Osteoblast (primary cell): ENCODE results near the gene GTF2IRD1. TPM values are rescaled to one million over a fixed set of nuclear protein-coding genes. Genes with fewer than 3 reads are reported as not detected.

ENCODE experiments used
- DNase-seq: peaks from one replicate; pipeline ENCODE4 v3.0.0; 2011; ENCODE audit warnings: low spot score, mixed read lengths; ENCODE audit not compliant: insufficient read length; ENCODE audit errors: missing footprints
- H2AFZ ChIP-seq: 2 replicates; pipeline ENCODE4 v1.6.0; 2011; ENCODE audit warnings: mild to moderate bottlenecking, low read length
- H3K27ac ChIP-seq: 2 replicates; pipeline ENCODE4 v1.5.1; 2011; ENCODE audit warnings: mild to moderate bottlenecking, low read depth, low read length, moderate library complexity
- H3K27me3 ChIP-seq: 2 replicates; pipeline ENCODE4 v1.6.0; 2012; ENCODE audit warnings: mild to moderate bottlenecking, control low read depth, inconsistent platforms, low read length, moderate library complexity; ENCODE audit not compliant: insufficient read depth
- H3K36me3 ChIP-seq: 2 replicates; pipeline ENCODE4 v1.5.1; 2011; ENCODE audit warnings: mild to moderate bottlenecking, low read length, control low read depth, moderate library complexity; ENCODE audit not compliant: insufficient read depth
- H3K4me1 ChIP-seq: 2 replicates; pipeline ENCODE4 v1.5.1; 2011; ENCODE audit warnings: mild to moderate bottlenecking, low read length, control low read depth, moderate library complexity; ENCODE audit not compliant: insufficient read depth
- H3K4me2 ChIP-seq: 2 replicates; pipeline ENCODE4 v1.6.0; 2011; ENCODE audit warnings: mild to moderate bottlenecking, low read length; ENCODE audit not compliant: insufficient read depth
- H3K4me3 ChIP-seq: fragments of 200-600 bp; sonication (generic); 3 replicates; pipeline ENCODE4 v1.5.1; 2012; ENCODE audit warnings: mild to moderate bottlenecking, low read length, inconsistent platforms; ENCODE audit not compliant: insufficient read depth
- H3K79me2 ChIP-seq: 2 replicates; pipeline ENCODE4 v1.6.0; 2012; ENCODE audit warnings: mild to moderate bottlenecking, low read length, control low read depth, inconsistent platforms; ENCODE audit not compliant: insufficient read depth
- H3K9me3 ChIP-seq: 2 replicates; pipeline ENCODE4 v1.5.1; 2011; ENCODE audit warnings: low read depth, low read length, control low read depth
- H4K20me1 ChIP-seq: 2 replicates; pipeline ENCODE4 v1.6.0; 2012; ENCODE audit warnings: mild to moderate bottlenecking, low read length, control low read depth; ENCODE audit not compliant: insufficient read depth
- total RNA-seq: library from RNA; depleted of rRNA; stranded (reverse); fragments of >200 nt; gene quantifications from 2 replicates; pipeline ENCODE4 v1.2.3, GENCODE V29; 2012
- TF ChIP-seq, protein P1 (sequence below): IDR thresholded peaks from 2 replicates; pipeline ENCODE4 v1.5.1; 2011; ENCODE audit warnings: mild to moderate bottlenecking, low read depth, low read length, moderate library complexity; ENCODE audit errors: extremely low read depth

The GTF2IRD1 gene
- total RNA-seq, 1 donor: 15.9 TPM

DNA sequence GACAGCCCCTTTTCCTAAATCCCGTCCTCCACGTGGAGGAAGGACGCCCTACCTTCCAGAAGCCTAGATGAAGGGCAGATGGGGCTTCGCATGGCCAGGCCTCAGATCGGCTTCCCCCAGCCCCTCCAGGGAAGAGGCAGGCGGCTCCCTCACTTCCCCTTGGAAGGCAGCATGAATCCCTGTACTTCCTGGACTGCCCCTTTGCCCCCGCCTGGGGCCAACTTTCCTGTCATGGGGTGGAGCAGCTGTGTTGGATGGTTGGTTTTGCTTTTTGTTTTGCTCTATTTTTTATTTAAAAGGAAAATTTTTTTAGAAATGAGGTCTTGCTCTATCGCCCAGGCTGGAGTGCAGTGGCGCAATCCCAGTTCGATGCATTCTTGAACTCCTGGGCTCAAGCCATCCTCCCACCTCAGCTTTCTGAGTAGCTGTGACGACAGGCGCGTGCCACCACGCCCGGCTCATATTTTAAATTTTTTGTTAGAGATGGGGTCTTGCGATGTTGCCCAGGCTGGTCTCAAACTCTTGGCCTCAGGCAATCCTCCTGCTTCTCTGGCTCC lies 27.2 kb downstream of the GTF2IRD1 start:
- no peak for DNase-seq

DNA sequence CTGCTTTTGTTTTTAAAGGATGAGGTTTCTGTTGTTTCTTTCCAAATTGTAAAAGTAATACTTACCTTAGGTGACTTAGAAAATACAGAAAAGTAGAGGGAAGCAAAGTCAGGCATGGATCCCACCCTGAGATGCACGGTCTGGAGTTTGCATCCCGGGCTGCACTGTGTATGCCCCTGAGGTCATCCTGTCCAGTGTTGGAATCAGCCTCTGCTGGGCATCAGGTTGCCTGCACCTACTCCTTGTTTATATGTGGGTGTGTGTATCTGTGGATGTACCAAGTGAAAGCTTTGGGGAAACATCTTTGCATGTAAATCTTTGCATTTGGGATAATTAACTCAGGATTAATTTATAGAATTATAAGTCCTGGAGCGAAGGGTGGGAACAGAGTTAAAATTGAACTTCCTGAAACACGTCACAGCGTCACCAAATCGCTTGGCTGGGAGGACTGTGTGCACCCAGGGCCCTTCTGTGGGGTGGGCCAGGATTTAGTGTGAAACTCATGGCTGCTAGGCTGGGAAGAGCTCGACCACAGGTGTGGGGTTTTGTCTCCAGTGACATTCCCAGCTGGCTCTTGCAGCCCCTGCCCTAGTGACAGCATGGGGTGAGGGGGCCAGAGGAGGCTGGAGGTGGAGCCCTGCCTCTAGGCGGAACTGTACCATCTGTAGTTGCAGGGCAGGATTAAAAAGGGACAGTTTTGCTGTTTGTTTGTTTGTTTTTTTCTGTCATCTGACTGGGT lies 27.9 kb downstream of the GTF2IRD1 start:
- H3K4me3 ChIP-seq: peak overlapping the region; percentile 63
- H3K4me2 ChIP-seq: peak overlapping the region; percentile 79
- H4K20me1 ChIP-seq: no peaks in the 10 kb centered on the region
- DNase-seq: peak; percentile 54
- H3K36me3 ChIP-seq: no peaks in the 10 kb centered on the region
- peaks cover 41% of the 10 kb centered on the region for H3K79me2 ChIP-seq
- H3K4me1 ChIP-seq: peaks cover 84% of the 10 kb centered on the region
- no peaks in the 10 kb centered on the region for H3K27me3 ChIP-seq
- H3K27ac ChIP-seq: peak overlapping the region; percentile 99
- no peak overlapping the region for H2AFZ ChIP-seq
- TF ChIP-seq, protein P1, sequence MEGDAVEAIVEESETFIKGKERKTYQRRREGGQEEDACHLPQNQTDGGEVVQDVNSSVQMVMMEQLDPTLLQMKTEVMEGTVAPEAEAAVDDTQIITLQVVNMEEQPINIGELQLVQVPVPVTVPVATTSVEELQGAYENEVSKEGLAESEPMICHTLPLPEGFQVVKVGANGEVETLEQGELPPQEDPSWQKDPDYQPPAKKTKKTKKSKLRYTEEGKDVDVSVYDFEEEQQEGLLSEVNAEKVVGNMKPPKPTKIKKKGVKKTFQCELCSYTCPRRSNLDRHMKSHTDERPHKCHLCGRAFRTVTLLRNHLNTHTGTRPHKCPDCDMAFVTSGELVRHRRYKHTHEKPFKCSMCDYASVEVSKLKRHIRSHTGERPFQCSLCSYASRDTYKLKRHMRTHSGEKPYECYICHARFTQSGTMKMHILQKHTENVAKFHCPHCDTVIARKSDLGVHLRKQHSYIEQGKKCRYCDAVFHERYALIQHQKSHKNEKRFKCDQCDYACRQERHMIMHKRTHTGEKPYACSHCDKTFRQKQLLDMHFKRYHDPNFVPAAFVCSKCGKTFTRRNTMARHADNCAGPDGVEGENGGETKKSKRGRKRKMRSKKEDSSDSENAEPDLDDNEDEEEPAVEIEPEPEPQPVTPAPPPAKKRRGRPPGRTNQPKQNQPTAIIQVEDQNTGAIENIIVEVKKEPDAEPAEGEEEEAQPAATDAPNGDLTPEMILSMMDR: no peak
- H3K9me3 ChIP-seq: no peaks in the 10 kb centered on the region

More for the DNA sequence above, 27.2 kb downstream of the GTF2IRD1 start:
- Histone ChIP-seq H3K27me3 (no peaks in the 10 kb centered on the region), H3K4me1 (peaks cover 80% of the 10 kb centered on the region), H3K4me2 (peak overlapping the region; percentile 79), H3K9me3 (no peaks in the 10 kb centered on the region), H3K27ac (peak overlapping the region; percentile 99), H3K4me3 (peak overlapping the region; percentile 63), H3K79me2 (peaks cover 38% of the 10 kb centered on the region), H4K20me1 (no peaks in the 10 kb centered on the region), H3K36me3 (no peaks in the 10 kb centered on the region), H2AFZ (no peak overlapping the region)
- TF ChIP-seq, protein P1: no peak

DNA sequence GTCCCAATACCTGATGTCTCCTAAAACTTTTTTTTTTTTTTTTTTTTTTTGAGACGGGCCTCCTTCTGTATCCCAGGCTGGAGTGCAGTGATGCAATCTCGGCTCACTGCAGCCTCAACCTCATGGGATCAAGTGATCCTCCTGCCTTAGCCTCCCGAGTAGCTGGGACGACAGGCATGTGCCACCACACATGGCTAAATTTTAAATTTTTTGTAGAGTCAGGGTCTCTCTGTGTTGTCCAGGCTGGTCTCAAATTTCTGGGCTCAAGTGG lies 28.4 kb downstream of the GTF2IRD1 start:
- no peak for DNase-seq
- H3K79me2 ChIP-seq: peaks cover 41% of the 10 kb centered on the region
- no peak overlapping the region for H2AFZ ChIP-seq
- peak overlapping the region; percentile 99 for H3K27ac ChIP-seq
- H3K27me3 ChIP-seq: no peaks in the 10 kb centered on the region
- peak overlapping the region; percentile 79 for H3K4me2 ChIP-seq
- no peaks in the 10 kb centered on the region for H3K36me3 ChIP-seq
- no peaks in the 10 kb centered on the region for H4K20me1 ChIP-seq
- H3K4me1 ChIP-seq: peaks cover 80% of the 10 kb centered on the region
- H3K4me3 ChIP-seq: no peak overlapping the region
- no peaks in the 10 kb centered on the region for H3K9me3 ChIP-seq
- TF ChIP-seq, protein P1: no peak

DNA sequence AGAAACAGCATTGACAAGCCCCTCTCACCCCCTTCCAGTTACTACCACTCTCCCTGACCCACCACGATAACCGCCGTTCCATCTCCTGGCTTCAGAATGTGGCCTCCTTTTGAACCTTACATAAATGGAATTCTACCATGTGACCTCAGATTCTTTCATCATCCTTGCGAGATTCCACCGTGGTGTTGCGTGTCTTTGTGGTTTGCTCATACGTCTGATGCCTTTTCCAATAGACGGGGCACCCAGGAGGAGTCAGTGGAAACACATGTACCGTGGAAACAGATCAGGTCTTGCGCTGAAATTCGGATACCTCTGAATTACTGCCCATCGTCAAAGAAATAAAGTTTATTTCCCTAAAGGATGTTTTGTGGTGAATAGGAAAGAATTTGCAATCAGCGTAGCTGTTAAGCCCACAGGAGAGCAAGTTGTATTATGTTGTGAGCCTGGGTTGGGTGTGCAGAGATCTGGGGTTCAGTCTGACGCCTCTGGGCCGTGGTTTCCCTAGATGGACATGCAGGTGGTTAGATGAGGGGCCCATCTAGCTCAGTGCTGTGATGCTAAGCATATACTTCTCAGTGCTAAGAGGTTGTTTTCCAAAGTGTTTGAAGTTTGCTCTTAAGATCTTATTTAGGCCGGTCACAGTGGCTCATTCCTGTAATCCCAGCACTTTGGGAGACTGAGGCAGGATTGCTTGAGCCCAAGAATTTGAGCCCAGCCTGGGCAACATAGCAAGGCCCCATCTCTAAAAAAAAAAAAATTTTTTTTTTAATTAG lies 29.1 kb downstream of the GTF2IRD1 start:
- H3K4me1 ChIP-seq: peaks cover 73% of the 10 kb centered on the region
- no peaks in the 10 kb centered on the region for H4K20me1 ChIP-seq
- no peaks in the 10 kb centered on the region for H3K36me3 ChIP-seq
- no peaks in the 10 kb centered on the region for H3K27me3 ChIP-seq
- TF ChIP-seq, protein P1: no peak
- no peak overlapping the region for H3K4me3 ChIP-seq
- peak overlapping the region; percentile 79 for H3K4me2 ChIP-seq
- no peaks in the 10 kb centered on the region for H3K9me3 ChIP-seq
- peaks cover 40% of the 10 kb centered on the region for H3K79me2 ChIP-seq
- H2AFZ ChIP-seq: no peak overlapping the region
- DNase-seq: peak; percentile 93
- H3K27ac ChIP-seq: peak overlapping the region; percentile 99
